HL-60 (cell line): ENCODE data around the gene TGFA.

Experiments
- DNase-seq, 2 experiments: peaks; one replicate each; pipeline ENCODE4 v3.0.0-alpha.2; 2010 to 2020; ENCODE audit warnings: low read depth in 1 of 2, low spot score in 1 of 2
- H3K27ac ChIP-seq: fragments of 250-450 bp; sonication (Bioruptor Pico); replicated peaks from 2 replicates; pipeline ENCODE4 v1.5.1; 2020; ENCODE audit warnings: mild to moderate bottlenecking, moderate library complexity
- H3K27me3 ChIP-seq: fragments of 250-450 bp; sonication (Bioruptor Pico); 2 replicates; pipeline ENCODE4 v1.5.1; 2021; ENCODE audit warnings: mild to moderate bottlenecking, moderate library complexity; ENCODE audit not compliant: insufficient read depth, poor library complexity, severe bottlenecking
- H3K4me3 ChIP-seq: replicated peaks from 2 replicates; pipeline ENCODE4 v1.5.1; 2011; ENCODE audit warnings: mild to moderate bottlenecking, control low read depth, low read length; ENCODE audit not compliant: insufficient read depth
- CTCF ChIP-seq: IDR thresholded peaks from one replicate; pipeline ENCODE4 v1.5.1; 2011; ENCODE audit warnings: low read length, control low read depth, inconsistent platforms; ENCODE audit not compliant: insufficient read depth
- GABPA ChIP-seq: IDR thresholded peaks from 2 replicates; pipeline ENCODE4 v1.6.1; 2012; ENCODE audit warnings: low read depth
- POLR2AphosphoS5 ChIP-seq: IDR thresholded peaks from 2 replicates; pipeline ENCODE4 v1.6.1; 2012; ENCODE audit warnings: low read depth
- REST ChIP-seq: IDR thresholded peaks from 2 replicates; pipeline ENCODE4 v1.6.1; 2012; ENCODE audit warnings: low read depth; ENCODE audit not compliant: insufficient replicate concordance
- SPI1 ChIP-seq: IDR thresholded peaks from 2 replicates; pipeline ENCODE4 v1.6.1; 2012; ENCODE audit warnings: low read depth, mild to moderate bottlenecking, borderline replicate concordance

The TGFA gene

GRCh38 chr2:70443078-70443465, 110.6 kb downstream of the TGFA start:
- H3K27ac ChIP-seq = no peak overlapping the region
- no peak for TF ChIP-seq CTCF
- no peak for TF ChIP-seq SPI1
- no peak for TF ChIP-seq POLR2AphosphoS5
- TF ChIP-seq GABPA = no peak
- TF ChIP-seq REST = no peak
- H3K4me3 ChIP-seq = no peak overlapping the region
- no peaks in the 10 kb centered on the region for H3K27me3 ChIP-seq
- DNase-seq = no peak

GRCh38 chr2:70442301-70443077, 111.1 kb downstream of the TGFA start:
- no peak overlapping the region for H3K27ac ChIP-seq
- DNase-seq = no peak
- no peaks in the 10 kb centered on the region for H3K27me3 ChIP-seq
- TF ChIP-seq SPI1 (no peak), CTCF (no peak), REST (no peak), POLR2AphosphoS5 (no peak), GABPA (no peak)
- H3K4me3 ChIP-seq = no peak overlapping the region

- DNase-seq = peak in 1 of 2 experiments; percentile 57
- H3K4me3 ChIP-seq = no peak overlapping the region
- H3K27me3 ChIP-seq = no peaks in the 10 kb centered on the region
- TF ChIP-seq SPI1 = no peak; the same call in 1 of the 2 replicates
- peak overlapping the region; percentile 42 for H3K27ac ChIP-seq
These were observed 113.0 kb downstream of the TGFA start for GRCh38 chr2:70440621-70441020.

- no peaks in the 10 kb centered on the region for H3K27me3 ChIP-seq
- no peak overlapping the region for H3K27ac ChIP-seq
- H3K4me3 ChIP-seq = no peak overlapping the region
- TF ChIP-seq POLR2AphosphoS5 = no peak
- TF ChIP-seq GABPA = no peak
- no peak for TF ChIP-seq CTCF
- no peak for TF ChIP-seq SPI1
- TF ChIP-seq REST = no peak
- no peak for DNase-seq
These were observed 118.5 kb downstream of the TGFA start for GRCh38 chr2:70435138-70435537.
